ENCODE measurements around the gene COL27A1. TPM values are rescaled to one million over a fixed set of nuclear protein-coding genes. Genes with fewer than 3 reads are reported as not detected.

The COL27A1 gene
- total RNA-seq, 2 experiments from 2014 or later: 0.87 to 1.2 TPM

- intact Hi-C loops (cut with DNase I, micrococcal nuclease): no loop called here
- no peaks in the 10 kb centered on the region for H3K9me3 Mint-ChIP-seq
- H3K4me3 ChIP-seq (ENCODE audit: low read length): no peak overlapping the region
- H3K36me3 Mint-ChIP-seq (ENCODE audit: low read depth): no peaks in the 10 kb centered on the region
- ATAC-seq (ENCODE audit: poor library complexity): no peak
- DNase-seq: no peak
- H3K27me3 ChIP-seq (ENCODE audit: control insufficient read depth in 1 of 2, insufficient read depth in 2 of 2, low read length in 2 of 2): peaks cover 0 to 3% of the 10 kb centered on the region in 2 experiments
- H3K9me3 ChIP-seq (ENCODE audit: control insufficient read depth in 1 of 2, insufficient read depth in 1 of 2, low read length in 2 of 2): peaks cover 0 to 3% of the 10 kb centered on the region in 2 experiments
- no peaks in the 10 kb centered on the region for H3K27me3 Mint-ChIP-seq
- H3K27ac Mint-ChIP-seq: no peak overlapping the region
- no peak overlapping the region for H3K27ac ChIP-seq (ENCODE audit: low read depth in 1 of 2, low read length in 2 of 2)
- no peaks in the 10 kb centered on the region for H3K4me1 Mint-ChIP-seq (ENCODE audit: low read depth)
- no peak overlapping the region for H3K4me3 Mint-ChIP-seq
- H3K36me3 ChIP-seq (ENCODE audit: insufficient read depth, low read length): no peaks in the 10 kb centered on the region
- CTCF ChIA-PET: no interaction called here
- no peaks in the 10 kb centered on the region for H3K4me1 ChIP-seq (ENCODE audit: insufficient read depth, low read length)
- POLR2A ChIA-PET: no interaction called here
- no peak for TF ChIP-seq CTCF (IDR thresholded peaks at IDR 0.05)
These were observed 105.7 kb downstream of the COL27A1 start for GRCh38 chr9:114261026-114261425.

DNA sequence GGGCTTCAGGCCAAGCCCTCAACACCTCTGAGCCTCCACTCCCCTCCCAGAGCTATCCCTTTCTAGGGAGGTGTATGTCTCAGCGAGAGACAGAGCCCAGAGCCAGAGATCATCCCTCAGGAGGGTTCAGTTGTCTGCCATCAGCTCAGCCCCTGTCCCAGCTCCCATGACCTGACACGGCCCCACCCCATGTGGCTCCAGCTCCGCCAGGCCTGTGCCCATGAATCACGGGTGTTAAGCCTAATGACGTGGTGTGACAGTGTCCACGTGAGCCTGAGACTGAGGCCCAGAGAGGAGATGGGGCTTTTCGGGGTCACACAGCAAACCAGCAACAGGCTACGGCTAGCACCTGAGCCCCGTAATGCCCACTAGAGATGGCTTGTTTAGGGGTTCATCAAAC lies 106.7 kb downstream of the COL27A1 start:
- Mint-ChIP-seq H3K36me3 (ENCODE audit: low read depth) (no peaks in the 10 kb centered on the region), H3K4me3 (no peak overlapping the region), H3K27ac (no peak overlapping the region), H3K4me1 (ENCODE audit: low read depth) (no peaks in the 10 kb centered on the region), H3K9me3 (no peaks in the 10 kb centered on the region), H3K27me3 (no peaks in the 10 kb centered on the region)
- Histone ChIP-seq H3K4me3 (ENCODE audit: low read length) (no peak overlapping the region), H3K27me3 (ENCODE audit: control insufficient read depth in 1 of 2, insufficient read depth in 2 of 2, low read length in 2 of 2) (peaks cover 0 to 3% of the 10 kb centered on the region in 2 experiments), H3K27ac (ENCODE audit: low read depth in 1 of 2, low read length in 2 of 2) (no peak overlapping the region), H3K4me1 (ENCODE audit: insufficient read depth, low read length) (no peaks in the 10 kb centered on the region), H3K36me3 (ENCODE audit: insufficient read depth, low read length) (no peaks in the 10 kb centered on the region), H3K9me3 (ENCODE audit: control insufficient read depth in 1 of 2, insufficient read depth in 1 of 2, low read length in 2 of 2) (peaks cover 0 to 4% of the 10 kb centered on the region in 2 experiments)
- TF ChIP-seq CTCF (IDR thresholded peaks at IDR 0.05): no peak
- intact Hi-C loops (cut with DNase I, micrococcal nuclease): no loop called here
- no peak for ATAC-seq (ENCODE audit: poor library complexity)
- ChIA-PET CTCF (interaction anchor here (0.8 kb wide), 1 partner anchor 29 kb away, joined by 3 read pairs; no protein-coding TSS in a partner anchor), POLR2A (no interaction called here)
- no peak for DNase-seq

GRCh38 chr9:114263853-114264510 lies 108.6 kb downstream of the COL27A1 start:
- Histone ChIP-seq H3K4me3 (ENCODE audit: low read length) (no peak overlapping the region), H3K27me3 (ENCODE audit: control insufficient read depth in 1 of 2, insufficient read depth in 2 of 2, low read length in 2 of 2) (peaks cover 0 to 3% of the 10 kb centered on the region in 2 experiments), H3K36me3 (ENCODE audit: insufficient read depth, low read length) (no peaks in the 10 kb centered on the region), H3K4me1 (ENCODE audit: insufficient read depth, low read length) (no peaks in the 10 kb centered on the region), H3K27ac (ENCODE audit: low read depth in 1 of 2, low read length in 2 of 2) (no peak overlapping the region), H3K9me3 (ENCODE audit: control insufficient read depth in 1 of 2, insufficient read depth in 1 of 2, low read length in 2 of 2) (peaks cover 0 to 4% of the 10 kb centered on the region in 2 experiments)
- Mint-ChIP-seq H3K36me3 (ENCODE audit: low read depth) (no peaks in the 10 kb centered on the region), H3K4me1 (ENCODE audit: low read depth) (no peaks in the 10 kb centered on the region), H3K27ac (no peak overlapping the region), H3K4me3 (no peak overlapping the region), H3K27me3 (no peaks in the 10 kb centered on the region), H3K9me3 (no peaks in the 10 kb centered on the region)
- CTCF ChIA-PET: no interaction called here
- POLR2A ChIA-PET: no interaction called here
- intact Hi-C loops (cut with DNase I, micrococcal nuclease): no loop called here
- TF ChIP-seq CTCF (IDR thresholded peaks at IDR 0.05): no peak
- ATAC-seq (ENCODE audit: poor library complexity): no peak
- no peak for DNase-seq
